ENCODE results near the gene PYGB. TPM values are rescaled to one million over a fixed set of nuclear protein-coding genes. Genes with fewer than 3 reads are reported as not detected.

PYGB gene
- total and polyA plus RNA-seq, 2 donors (not counting 1 experiment from before 2014, with no cell fraction given), result 22.5 to 30.6 TPM

- no peak overlapping the region for H3K27ac ChIP-seq (ENCODE audit: low read length in 2 of 2)
These were observed 74.1 kb downstream of the PYGB start for GRCh38 chr20:25321991-25322390.

More at GRCh38 chr20:25321991-25322390, 74.1 kb downstream of the PYGB start:
- Histone ChIP-seq H3K4me2 (replicated peaks; ENCODE audit: low read depth, low read length, poor library complexity, severe bottlenecking) (no peak overlapping the region), H3K9ac (ENCODE audit: low read length) (no peak overlapping the region), H3K27me3 (replicated peaks in 1 of 4; ENCODE audit: control extremely low read depth in 1 of 4, control insufficient read depth in 3 of 4, insufficient read depth in 4 of 4, low read length in 3 of 4) (no peaks in the 10 kb centered on the region), H2AFZ (ENCODE audit: insufficient read depth, low read depth, low read length, poor library complexity, severe bottlenecking) (no peak overlapping the region), H3K79me2 (ENCODE audit: control insufficient read depth, insufficient read depth, low read length) (peaks cover 9% of the 10 kb centered on the region), H3K36me3 (replicated peaks in 1 of 2; ENCODE audit: control extremely low read depth in 1 of 2, control insufficient read depth in 1 of 2, extremely low read depth in 1 of 2, insufficient read depth in 2 of 2, low read length in 1 of 2) (peaks cover 1 to 6% of the 10 kb centered on the region in 2 experiments), H3K4me1 (ENCODE audit: control insufficient read depth in 2 of 2, insufficient read depth in 2 of 2, low read length in 2 of 2) (peaks cover 17 to 27% of the 10 kb centered on the region in 2 donors), H3K4me3 (ENCODE audit: control extremely low read depth in 1 of 5, extremely low read depth in 1 of 5, insufficient read depth in 1 of 5, low read depth in 2 of 5, low read length in 4 of 5) (no peak overlapping the region), H3K9me3 (ENCODE audit: control extremely low read depth in 1 of 3, control insufficient read depth in 2 of 3, insufficient read depth in 1 of 3, low read length in 2 of 3) (no peaks in the 10 kb centered on the region), H4K20me1 (ENCODE audit: control insufficient read depth, insufficient read depth, low read length, poor library complexity, severe bottlenecking) (no peaks in the 10 kb centered on the region)
- Mint-ChIP-seq H3K9me3 (ENCODE audit: insufficient read depth) (no peaks in the 10 kb centered on the region), H3K4me3 (no peak overlapping the region), H3K27ac (peak overlapping the region; percentile 64), H3K4me1 (peaks cover 42% of the 10 kb centered on the region), H3K27me3 (no peaks in the 10 kb centered on the region)
- intact Hi-C loops (cut with micrococcal nuclease), result no loop called here
- POLR2A ChIA-PET, result no interaction called here
- ATAC-seq (ENCODE audit: low read depth) (no peak), DNase-seq (no peak)
- no CpG with 5 or more reads among the region's 4 CpGs for WGBS (ENCODE audit: insufficient coverage)
- CTCF ChIA-PET, result interaction anchor here (0.8 to 1.1 kb wide), 2 partner anchors 25 to 77 kb away, joined by 3 to 7 read pairs; no protein-coding TSS in a partner anchor
- TF ChIP-seq EZH2 (IDR thresholded peaks at IDR 0.05; ENCODE audit: borderline replicate concordance, insufficient read depth, low read depth, low read length, poor library complexity, severe bottlenecking) (no peak), CTCF (IDR thresholded peaks at IDR 0.05) (no peak)

All from B cell (primary cell).